SK-N-SH treated with all-trans-retinoic acid at 6 μM for 48 hours (cell line): ENCODE measurements around the gene GSTA2.
"Not testable (repeated sequence)": the region's sequence is repeated elsewhere in the genome, so short reads cannot be mapped to it uniquely, and the experiment has no call there.

Experiments
- ATAC-seq: fragments of 200-7000 bp; cut with Tn5 transposase; 3 replicates; pipeline ENCODE4 v1.9.1; 2020; ENCODE audit warnings: mild to moderate bottlenecking, moderate library complexity
- ARNTL ChIP-seq: fragments of 450-650 bp; formaldehyde crosslinking; IDR thresholded peaks from 2 replicates; pipeline ENCODE4 v1.5.0; 2020; ENCODE audit warnings: low read depth, mild to moderate bottlenecking, moderate library complexity, borderline replicate concordance
- CREB5 ChIP-seq: fragments of 250-450 bp; sonication (Bioruptor Pico); IDR thresholded peaks from 2 replicates; pipeline ENCODE4 v1.5.1; 2020; ENCODE audit warnings: low read depth, mild to moderate bottlenecking, moderate library complexity
- CSRNP3 ChIP-seq: fragments of 250-450 bp; sonication (Bioruptor Pico); IDR thresholded peaks from 2 replicates; pipeline ENCODE4 v1.5.1; 2021; ENCODE audit warnings: mild to moderate bottlenecking, moderate library complexity
- ESRRG ChIP-seq: fragments of 250-450 bp; sonication (Bioruptor Pico); IDR thresholded peaks from 2 replicates; pipeline ENCODE4 v1.6.1; 2021; ENCODE audit warnings: mild to moderate bottlenecking
- OSR1 ChIP-seq: fragments of 250-450 bp; sonication (Bioruptor Pico); IDR thresholded peaks from 2 replicates; pipeline ENCODE4 v1.8.0; 2022; ENCODE audit warnings: moderate library complexity, mild to moderate bottlenecking, inconsistent platforms
- PPARA ChIP-seq: fragments of 250-450 bp; sonication (Bioruptor Pico); IDR thresholded peaks from 2 replicates; pipeline ENCODE4 v1.5.0; 2020; ENCODE audit warnings: mild to moderate bottlenecking, borderline replicate concordance
- RARB ChIP-seq: fragments of 250-450 bp; sonication (Bioruptor Pico); IDR thresholded peaks from 2 replicates; pipeline ENCODE4 v1.8.0; 2021; ENCODE audit warnings: mild to moderate bottlenecking, moderate library complexity
- TCF4 ChIP-seq: fragments of 250-450 bp; sonication (Bioruptor Pico); IDR thresholded peaks from 2 replicates; pipeline ENCODE4 v1.8.0; 2021; ENCODE audit warnings: mild to moderate bottlenecking, moderate library complexity, borderline replicate concordance
- TOX ChIP-seq: fragments of 250-450 bp; sonication (Bioruptor Pico); IDR thresholded peaks from 2 replicates; pipeline ENCODE4 v1.8.0; 2021; ENCODE audit warnings: mild to moderate bottlenecking, moderate library complexity, borderline replicate concordance
- ZFP3 ChIP-seq: fragments of 250-450 bp; sonication (Bioruptor Pico); IDR thresholded peaks from 2 replicates; pipeline ENCODE4 v1.5.0; 2020; ENCODE audit warnings: mild to moderate bottlenecking, moderate library complexity
- ZFP30 ChIP-seq: fragments of 450-650 bp; formaldehyde crosslinking; IDR thresholded peaks from 2 replicates; pipeline ENCODE4 v1.5.0; 2022; ENCODE audit warnings: mild to moderate bottlenecking, moderate library complexity
- ZNF565 ChIP-seq: fragments of 450-650 bp; formaldehyde crosslinking; conservative IDR thresholded peaks from 2 replicates; pipeline ENCODE4 v1.5.0; 2020; ENCODE audit warnings: low read depth, mild to moderate bottlenecking, moderate library complexity
- ZNF70 ChIP-seq: fragments of 450-650 bp; formaldehyde crosslinking; IDR thresholded peaks from 2 replicates; pipeline ENCODE4 v1.5.0; 2020; ENCODE audit warnings: mild to moderate bottlenecking, moderate library complexity
- TF ChIP-seq, protein P1 (sequence below): fragments of 250-450 bp; sonication (Bioruptor Pico); IDR thresholded peaks from 2 replicates; pipeline ENCODE4 v1.8.0; 2020; ENCODE audit warnings: mild to moderate bottlenecking, moderate library complexity, borderline replicate concordance

Gene GSTA2

DNA sequence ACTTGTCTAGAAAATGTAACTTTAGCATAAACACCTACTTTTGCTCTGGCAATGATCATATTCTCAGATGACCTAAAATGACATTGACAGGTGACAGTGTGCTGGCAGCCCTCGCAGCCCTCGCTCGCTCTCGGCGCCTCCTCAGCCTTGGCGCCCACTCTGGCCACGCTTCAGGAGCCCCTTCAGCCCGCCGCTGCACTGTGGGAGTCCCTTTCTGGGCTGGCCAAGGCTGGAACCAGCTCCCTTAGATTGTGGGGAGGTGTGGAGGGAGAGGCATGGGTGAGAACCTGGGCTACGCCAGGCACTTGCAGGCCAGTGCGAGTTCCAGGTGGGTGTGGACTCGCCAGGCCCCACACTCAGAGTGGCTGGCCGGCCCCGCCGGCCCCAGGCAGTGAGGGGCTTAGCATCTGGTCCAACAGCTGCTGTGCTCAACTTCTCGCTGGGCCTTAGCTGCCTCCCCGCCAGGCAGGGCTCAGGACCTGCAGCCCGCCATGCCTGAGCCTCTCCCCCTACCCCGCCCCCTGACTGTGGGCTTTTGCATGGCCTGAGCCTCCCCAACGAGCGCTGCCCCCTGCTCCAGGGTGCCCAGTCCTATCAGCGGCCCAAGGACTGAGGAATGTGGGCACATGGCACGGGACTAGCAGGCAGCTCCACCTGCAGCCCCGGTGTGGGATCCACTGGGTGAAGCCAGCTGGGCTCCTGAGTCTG is 23.1 kb upstream of the GSTA2 start (continued):
- TF ChIP-seq ARNTL = no peak
- no peak for TF ChIP-seq CSRNP3
- TF ChIP-seq ZNF565 = no peak
- no peak for TF ChIP-seq PPARA
- no peak for TF ChIP-seq ESRRG

DNA sequence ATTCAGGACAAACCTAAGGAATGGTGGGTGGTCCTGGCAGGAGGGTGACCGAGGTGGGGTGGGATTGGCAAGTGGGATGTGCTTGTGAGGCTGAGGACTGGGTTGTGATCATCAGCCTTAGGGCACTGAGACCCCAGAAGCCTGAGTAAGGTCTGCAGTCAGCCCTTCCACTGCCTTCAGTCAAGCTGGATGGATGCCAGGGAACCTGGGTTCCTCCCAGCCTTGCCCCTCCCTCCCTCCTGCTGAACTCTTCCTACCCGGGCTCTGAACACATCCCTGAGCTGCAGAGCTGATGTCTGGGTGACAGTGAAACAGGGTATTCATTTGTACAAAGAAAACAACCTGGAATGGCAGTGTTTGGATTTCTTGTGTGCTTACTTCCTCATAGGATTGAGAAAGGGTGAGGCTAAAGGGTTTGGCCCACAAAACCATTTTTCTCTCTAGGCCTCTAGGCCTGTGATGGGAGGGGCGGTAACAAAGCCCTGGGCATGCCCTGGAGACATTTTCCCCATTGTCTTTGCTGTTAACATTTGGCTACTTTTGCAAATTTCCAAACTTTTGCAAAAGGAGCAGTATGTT is 19.5 kb upstream of the GSTA2 start:
- not testable (repeated sequence) for ATAC-seq

- ATAC-seq = not testable (repeated sequence)
Observed at GRCh38 chr6:52782209-52782608, 18.9 kb upstream of the GSTA2 start.

GRCh38 chr6:52779237-52779636 is 16.0 kb upstream of the GSTA2 start:
- TF ChIP-seq, protein P1, sequence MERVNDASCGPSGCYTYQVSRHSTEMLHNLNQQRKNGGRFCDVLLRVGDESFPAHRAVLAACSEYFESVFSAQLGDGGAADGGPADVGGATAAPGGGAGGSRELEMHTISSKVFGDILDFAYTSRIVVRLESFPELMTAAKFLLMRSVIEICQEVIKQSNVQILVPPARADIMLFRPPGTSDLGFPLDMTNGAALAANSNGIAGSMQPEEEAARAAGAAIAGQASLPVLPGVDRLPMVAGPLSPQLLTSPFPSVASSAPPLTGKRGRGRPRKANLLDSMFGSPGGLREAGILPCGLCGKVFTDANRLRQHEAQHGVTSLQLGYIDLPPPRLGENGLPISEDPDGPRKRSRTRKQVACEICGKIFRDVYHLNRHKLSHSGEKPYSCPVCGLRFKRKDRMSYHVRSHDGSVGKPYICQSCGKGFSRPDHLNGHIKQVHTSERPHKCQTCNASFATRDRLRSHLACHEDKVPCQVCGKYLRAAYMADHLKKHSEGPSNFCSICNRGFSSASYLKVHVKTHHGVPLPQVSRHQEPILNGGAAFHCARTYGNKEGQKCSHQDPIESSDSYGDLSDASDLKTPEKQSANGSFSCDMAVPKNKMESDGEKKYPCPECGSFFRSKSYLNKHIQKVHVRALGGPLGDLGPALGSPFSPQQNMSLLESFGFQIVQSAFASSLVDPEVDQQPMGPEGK (CRISPR knock-in tag) = no peak
- no peak for TF ChIP-seq CREB5 (CRISPR knock-in tag)
- TF ChIP-seq CSRNP3 = no peak
- TF ChIP-seq OSR1 = no peak
- TF ChIP-seq TCF4 = no peak
- TF ChIP-seq RARB (CRISPR knock-in tag) = no peak
- no peak for TF ChIP-seq TOX
- no peak for TF ChIP-seq ESRRG
- TF ChIP-seq ZFP3 (CRISPR knock-in tag) = no peak
- TF ChIP-seq ZFP30 (CRISPR knock-in tag) = no peak
- TF ChIP-seq ZNF70 (CRISPR knock-in tag) = no peak
- ATAC-seq = no peak

GRCh38 chr6:52776711-52777351 is 13.6 kb upstream of the GSTA2 start:
- ATAC-seq = not testable (repeated sequence)

- ATAC-seq = not testable (repeated sequence)
Observed at GRCh38 chr6:52769399-52769798, 6.1 kb upstream of the GSTA2 start.

DNA sequence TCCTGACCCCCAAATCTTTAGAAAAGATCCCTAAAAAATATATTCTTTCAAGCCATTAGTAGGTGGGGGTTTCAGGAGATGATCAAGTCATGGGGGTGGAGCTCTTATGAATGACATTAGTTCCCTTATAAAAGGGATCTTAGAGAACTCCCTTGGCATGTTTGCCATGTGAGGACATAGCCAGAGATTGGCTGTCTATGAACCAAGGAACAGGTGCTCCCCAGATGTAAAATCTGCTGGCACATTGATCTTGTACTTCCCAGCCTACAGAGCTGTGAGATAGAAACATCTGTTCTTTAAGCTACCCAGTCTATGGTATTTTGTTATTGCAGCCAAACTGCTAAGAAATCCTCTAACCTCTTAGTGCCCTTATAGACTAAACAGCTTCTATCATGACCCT is 4.4 kb upstream of the GSTA2 start:
- not testable (repeated sequence) for ATAC-seq

- ATAC-seq = not testable (repeated sequence)
Observed at GRCh38 chr6:52761673-52762491, 1.4 kb downstream of the GSTA2 start.
